Aorta (tissue), 5 donors: Measurements from ENCODE around the gene DEUP1. TPM values are rescaled to one million over a fixed set of nuclear protein-coding genes. Genes with fewer than 3 reads are reported as not detected.

ENCODE experiments used
- ATAC-seq: fragments of 200-7000 bp; cut with Tn5 transposase; one replicate; pipeline ENCODE4 v1.9.1; 2022; ENCODE audit warnings: moderate library complexity; ENCODE audit not compliant: low FRiP score
- DNase-seq, 2 donors: peaks; one replicate each; pipeline ENCODE4 v3.0.0-alpha.2; 2020
- H3K27ac ChIP-seq, 2 donors: one replicate each; pipeline ENCODE4 v1.5.1; 2013; ENCODE audit warnings: low read length in 2 of 2, mild to moderate bottlenecking in 2 of 2, moderate library complexity in 2 of 2, control low read depth in 1 of 2, inconsistent platforms in 1 of 2, low read depth in 1 of 2
- H3K27me3 ChIP-seq, 2 donors: one replicate each; pipeline ENCODE4 v1.6.1; 2013; ENCODE audit warnings: control low read depth in 1 of 2, low read length in 1 of 2, mild to moderate bottlenecking in 1 of 2, moderate library complexity in 1 of 2; ENCODE audit not compliant: insufficient read depth in 2 of 2, control insufficient read depth in 1 of 2
- H3K36me3 ChIP-seq, 2 donors: one replicate each; pipeline ENCODE4 v1.6.1; 2013; ENCODE audit warnings: control low read depth in 1 of 2, low read length in 1 of 2, mild to moderate bottlenecking in 1 of 2; ENCODE audit not compliant: insufficient read depth in 2 of 2, control insufficient read depth in 1 of 2
- H3K4me1 ChIP-seq, 2 donors: one replicate each; pipeline ENCODE4 v1.6.1; 2013; ENCODE audit warnings: low read length in 2 of 2, control low read depth in 1 of 2, mild to moderate bottlenecking in 1 of 2, moderate library complexity in 1 of 2; ENCODE audit not compliant: insufficient read depth in 2 of 2, control insufficient read depth in 1 of 2
- H3K4me3 ChIP-seq, 2 donors: one replicate each; pipeline ENCODE4 v1.5.1; 2013; ENCODE audit warnings: low read length in 2 of 2, control low read depth in 1 of 2, mild to moderate bottlenecking in 1 of 2
- H3K9me3 ChIP-seq: one replicate; pipeline ENCODE4 v1.6.1; 2013; ENCODE audit warnings: mild to moderate bottlenecking, low read length; ENCODE audit not compliant: control insufficient read depth
- WGBS, 2 donors: extraction: QIAGEN DNeasy Blood & Tissue Kit; methylation state at CpG; one replicate each; pipeline ENCODE4 v1.1.7; 2013; 5-methylcytosine and 5-hydroxymethylcytosine counted together
- intact Hi-C, 2 donors: fragments of 100-400 bp; cut with DNase I; formaldehyde crosslinking; loops; one replicate each; pipeline versions ENCODE4 v1.14.2 to v1.15.0; 2022
- polyA plus RNA-seq, 2 donors: library from polyadenylated mRNA; stranded (reverse); fragments of 200-250 nt; gene quantifications; one replicate each; pipeline ENCODE4 v1.2.3, GENCODE V29; 2013
- total RNA-seq, 2 donors: library from RNA; stranded (reverse); fragmentation: NEBNext Ultra II Directional; extraction: Animal tissue kit (Norgen Biotek cat#: 25700); gene quantifications; one replicate each; pipeline ENCODE4 v1.2.1, GENCODE V29; 2021
- donor health status: healthy with polysubstance abuse.
- donor health status: Bipolar disorder and iron deficiency.
- donor health status: DM: no; HTN: no; CAD: no.
- donor health status: DM: no; HTN: no; CAD: no.
- donor health status: DM: yes; HTN: yes; CAD: no.

DEUP1 gene
- total and polyA plus RNA-seq, 4 donors, result not detected

GRCh38 chr11:93389737-93390136 is 59.2 kb downstream of the DEUP1 start:
- ATAC-seq, result no peak
- DNase-seq, result no peak
- H3K4me3 ChIP-seq, result no peak overlapping the region
- H3K4me1 ChIP-seq, result peaks cover 0 to 4% of the 10 kb centered on the region in 2 donors
- intact Hi-C loops, result loop anchor here in 1 of 2 donors (10.0 kb wide), 1 partner anchor 155 kb away; the partner anchor contains the start of gene SMCO4
- H3K27ac ChIP-seq, result no peak overlapping the region
- H3K27me3 ChIP-seq, result no peaks in the 10 kb centered on the region
- no peaks in the 10 kb centered on the region for H3K36me3 ChIP-seq
- no peaks in the 10 kb centered on the region for H3K9me3 ChIP-seq

DNA sequence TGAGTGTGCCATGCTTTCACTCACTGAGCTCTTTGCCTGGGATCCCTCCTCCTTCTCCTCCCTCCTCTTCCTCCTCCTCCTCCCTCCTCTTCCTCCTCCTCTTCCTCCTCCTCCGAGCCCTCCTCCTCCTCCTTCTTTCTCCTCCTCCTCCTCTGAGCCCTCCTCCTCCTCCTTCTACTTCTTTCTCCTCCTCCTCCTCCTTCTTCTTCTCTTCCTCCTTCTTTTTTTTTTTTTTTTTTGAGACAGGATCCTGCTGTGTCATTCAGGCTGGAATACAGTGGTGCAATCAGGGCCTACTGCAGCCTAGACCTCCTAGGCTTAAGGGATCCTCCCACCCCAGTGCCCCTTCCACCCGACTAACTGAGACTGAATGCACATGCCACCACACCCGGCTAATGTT is 62.3 kb downstream of the DEUP1 start:
- no peak overlapping the region for H3K4me3 ChIP-seq
- no peaks in the 10 kb centered on the region for H3K36me3 ChIP-seq
- H3K27me3 ChIP-seq, result no peaks in the 10 kb centered on the region
- WGBS, 2 donors, result 66 to 74% methylated on average over 2 to 3 of the region's 3 CpGs
- no peak overlapping the region for H3K27ac ChIP-seq
- H3K4me1 ChIP-seq, result peaks cover 0 to 4% of the 10 kb centered on the region in 2 donors
- DNase-seq (no peak), ATAC-seq (no peak)
- intact Hi-C loops, result loop anchor here in 1 of 2 donors (10.0 kb wide), 1 partner anchor 152 kb away; the partner anchor contains the start of gene SMCO4
- H3K9me3 ChIP-seq, result no peaks in the 10 kb centered on the region

DNA sequence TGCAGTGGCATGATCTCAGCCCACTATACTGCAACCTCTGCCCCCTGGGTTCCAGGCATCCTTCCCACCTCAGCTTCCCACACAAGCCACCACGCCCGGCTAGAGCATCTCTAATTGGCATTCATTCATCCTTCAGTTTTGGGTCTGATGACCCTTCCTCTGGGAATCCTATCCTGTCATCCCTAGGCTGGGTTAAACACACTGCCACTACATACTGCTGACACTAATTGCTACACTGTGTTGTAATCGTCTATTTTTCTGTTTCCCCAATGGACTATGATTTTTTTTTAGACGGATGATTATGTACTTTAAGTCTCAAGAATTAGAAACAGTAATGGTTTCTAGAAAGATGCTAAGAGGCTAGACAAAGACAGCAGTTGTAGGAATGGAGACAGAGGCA is 62.8 kb downstream of the DEUP1 start:
- no peak for DNase-seq
- Histone ChIP-seq H3K4me1 (peaks cover 0 to 4% of the 10 kb centered on the region in 2 donors), H3K36me3 (no peaks in the 10 kb centered on the region), H3K9me3 (no peaks in the 10 kb centered on the region), H3K27ac (no peak overlapping the region), H3K27me3 (no peaks in the 10 kb centered on the region), H3K4me3 (no peak overlapping the region)
- no peak for ATAC-seq
- WGBS, 2 donors, result 47 to 74% methylated on average over 4 of the region's 4 CpGs
- intact Hi-C loops, result loop anchor here in 1 of 2 donors (10.0 kb wide), 1 partner anchor 151 kb away; the partner anchor contains the start of gene SMCO4

DNA sequence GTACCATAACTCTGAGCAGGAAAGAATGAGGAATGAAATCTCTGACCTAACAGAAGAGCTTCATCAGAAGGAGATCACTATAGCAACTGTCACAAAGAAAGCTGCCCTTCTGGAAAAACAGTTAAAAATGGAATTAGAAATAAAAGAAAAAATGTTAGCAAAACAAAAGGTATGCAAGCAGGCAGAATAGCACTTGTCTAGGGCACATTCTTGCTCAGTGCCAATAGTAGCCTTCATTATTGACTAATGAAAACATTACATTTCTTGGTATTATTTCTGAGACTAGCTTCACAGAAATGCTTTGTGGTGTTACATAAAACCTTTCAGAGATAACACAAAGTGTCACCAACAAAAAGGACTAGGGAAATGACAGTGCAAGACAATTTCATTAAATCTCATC is 63.9 kb downstream of the DEUP1 start:
- H3K27ac ChIP-seq, result no peak overlapping the region
- H3K9me3 ChIP-seq, result no peaks in the 10 kb centered on the region
- no peak overlapping the region for H3K4me3 ChIP-seq
- H3K27me3 ChIP-seq, result no peaks in the 10 kb centered on the region
- ATAC-seq (no peak), DNase-seq (no peak)
- intact Hi-C loops, result loop anchor here in 1 of 2 donors (10.0 kb wide), 1 partner anchor 150 kb away; the partner anchor contains the start of gene SMCO4
- peaks cover 0 to 4% of the 10 kb centered on the region in 2 donors for H3K4me1 ChIP-seq
- H3K36me3 ChIP-seq, result no peaks in the 10 kb centered on the region

DNA sequence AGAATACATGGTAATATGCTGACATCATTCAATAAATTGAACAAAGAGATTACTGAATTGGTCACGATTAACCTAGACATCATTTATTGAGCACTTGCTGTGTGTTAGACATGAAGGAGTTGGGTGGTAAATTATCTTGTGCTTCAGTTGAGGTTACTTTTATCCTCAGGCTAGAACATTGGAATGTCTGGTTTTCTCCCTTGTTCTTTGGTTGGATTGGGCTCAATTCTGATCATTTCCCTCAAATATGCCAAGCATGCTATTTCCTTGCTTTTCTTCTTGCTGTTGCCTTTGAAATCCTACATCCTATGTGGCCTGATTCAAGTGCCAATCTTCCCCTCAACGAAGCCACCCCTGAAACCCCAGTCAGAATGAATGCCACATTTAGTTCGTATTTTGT is 65.8 kb downstream of the DEUP1 start:
- WGBS, 2 donors, result 41 to 46% methylated on average over 3 of the region's 3 CpGs
- no peaks in the 10 kb centered on the region for H3K9me3 ChIP-seq
- H3K27me3 ChIP-seq, result peaks cover 0 to 1% of the 10 kb centered on the region in 2 donors
- DNase-seq (no peak), ATAC-seq (no peak)
- no peak overlapping the region for H3K27ac ChIP-seq
- no peaks in the 10 kb centered on the region for H3K36me3 ChIP-seq
- intact Hi-C loops, result loop anchor here in 1 of 2 donors (10.0 kb wide), 1 partner anchor 148 kb away; the partner anchor contains the start of gene SMCO4
- no peak overlapping the region for H3K4me3 ChIP-seq
- H3K4me1 ChIP-seq, result peaks cover 0 to 4% of the 10 kb centered on the region in 2 donors

DNA sequence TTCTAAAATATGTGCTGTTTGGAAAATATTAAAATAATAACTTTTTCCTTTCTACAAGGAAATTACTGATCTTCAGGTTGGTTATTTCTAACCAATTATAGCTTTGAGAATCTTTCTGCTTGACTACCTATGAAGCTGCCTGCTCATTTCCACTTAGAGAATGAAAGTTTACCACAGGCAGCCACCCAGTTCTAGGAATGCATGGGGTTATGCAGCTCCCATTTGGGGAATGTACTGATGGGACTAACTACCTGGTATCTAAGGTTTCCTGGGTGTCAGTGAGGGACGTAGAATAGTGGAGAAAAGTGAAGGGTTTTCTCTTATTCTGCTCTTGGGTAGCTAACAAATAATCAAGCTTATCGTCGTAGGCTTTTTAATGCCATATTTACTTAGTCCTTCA is 73.4 kb downstream of the DEUP1 start:
- Histone ChIP-seq H3K36me3 (no peaks in the 10 kb centered on the region), H3K4me1 (no peaks in the 10 kb centered on the region), H3K4me3 (no peak overlapping the region), H3K9me3 (no peaks in the 10 kb centered on the region), H3K27ac (no peak overlapping the region), H3K27me3 (peaks cover 0 to 1% of the 10 kb centered on the region in 2 donors)
- intact Hi-C loops, result no loop called here
- ATAC-seq, result no peak
- no peak for DNase-seq
- 83 to 86% methylated on average over 3 of the region's 3 CpGs for WGBS, 2 donors

DNA sequence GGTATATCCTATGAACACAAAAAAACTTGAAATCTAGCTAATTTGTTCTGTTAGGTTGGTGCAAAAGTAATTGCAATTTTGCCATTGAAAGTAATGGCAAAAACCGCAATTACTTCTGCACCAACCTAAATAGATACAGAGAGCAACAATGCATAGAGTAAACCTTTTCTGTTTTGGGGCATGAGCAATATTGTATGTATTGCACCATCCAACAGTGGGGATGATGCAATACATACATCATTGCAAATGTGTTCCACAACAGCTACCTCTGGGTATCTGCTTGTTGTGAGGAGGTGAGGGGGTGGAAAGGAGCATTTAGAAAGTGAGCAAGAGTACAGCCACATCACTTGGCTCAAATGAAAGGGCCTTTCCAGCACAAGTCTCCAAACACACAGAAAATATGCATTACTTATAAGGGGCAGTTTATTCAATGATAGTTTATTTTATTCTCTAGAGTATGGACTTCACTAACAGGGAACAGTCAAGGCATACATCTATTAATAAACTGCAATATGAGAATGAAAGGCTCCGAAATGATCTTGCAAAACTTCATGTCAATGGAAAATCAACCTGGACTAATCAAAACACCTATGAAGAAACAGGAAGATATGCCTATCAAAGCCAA is 77.3 kb downstream of the DEUP1 start:
- WGBS, 2 donors, result 84 to 89% methylated on average over 2 of the region's 2 CpGs
- H3K4me3 ChIP-seq, result no peak overlapping the region
- no peak overlapping the region for H3K27ac ChIP-seq
- DNase-seq, result no peak
- ATAC-seq, result no peak
- H3K9me3 ChIP-seq, result no peaks in the 10 kb centered on the region
- no peaks in the 10 kb centered on the region for H3K27me3 ChIP-seq
- H3K36me3 ChIP-seq, result no peaks in the 10 kb centered on the region
- intact Hi-C loops, result no loop called here
- no peaks in the 10 kb centered on the region for H3K4me1 ChIP-seq

- intact Hi-C loops, result no loop called here
- no peak for ATAC-seq
- H3K27ac ChIP-seq, result no peak overlapping the region
Measured at GRCh38 chr11:93410441-93410840, 79.9 kb downstream of the DEUP1 start.

DNA sequence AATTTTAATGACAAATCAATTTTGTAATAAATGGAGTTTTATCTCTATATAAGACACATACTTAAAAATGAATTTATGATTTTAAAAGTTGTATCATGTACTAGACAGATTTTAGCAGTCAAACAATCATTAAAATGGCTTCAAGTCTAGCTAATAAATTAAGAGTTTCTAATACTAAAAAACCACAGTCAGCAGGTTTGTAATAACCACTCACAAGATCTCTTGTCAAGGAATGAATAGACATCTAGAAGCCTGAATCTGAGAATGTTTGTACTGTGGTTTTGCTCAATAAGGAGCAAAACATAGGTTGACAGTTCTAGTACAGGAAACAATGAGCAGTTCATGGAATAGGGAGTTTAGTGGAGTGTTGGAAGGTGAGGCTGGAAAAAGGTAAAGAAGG is 81.2 kb downstream of the DEUP1 start:
- no peak for DNase-seq
- ATAC-seq, result no peak
- Histone ChIP-seq H3K9me3 (no peaks in the 10 kb centered on the region), H3K27ac (no peak overlapping the region), H3K27me3 (no peaks in the 10 kb centered on the region), H3K4me1 (no peaks in the 10 kb centered on the region), H3K4me3 (no peak overlapping the region), H3K36me3 (no peaks in the 10 kb centered on the region)
- intact Hi-C loops, result no loop called here

More at GRCh38 chr11:93410441-93410840, 79.9 kb downstream of the DEUP1 start:
- H3K4me3 ChIP-seq, result no peak overlapping the region
- no peaks in the 10 kb centered on the region for H3K27me3 ChIP-seq
- no peaks in the 10 kb centered on the region for H3K36me3 ChIP-seq
- DNase-seq, result no peak
- WGBS, 2 donors, result 66 to 68% methylated on average over 3 of the region's 3 CpGs
- H3K9me3 ChIP-seq, result no peaks in the 10 kb centered on the region
- H3K4me1 ChIP-seq, result no peaks in the 10 kb centered on the region
